ENCODE results near the gene RELL2. TPM values are rescaled to one million over a fixed set of nuclear protein-coding genes. Genes with fewer than 3 reads are reported as not detected.

Gene RELL2
- polyA plus RNA-seq, 3 donors, result 1.4 to 2.6 (median 1.5) TPM

- 84 to 91% (median 87%) methylated on average over 9 of the region's 9 CpGs for WGBS, 3 donors
- no peak overlapping the region for H3K27ac ChIP-seq (ENCODE audit: low read depth, low read length)
Measured at GRCh38 chr5:141640698-141641097, 3.9 kb downstream of the RELL2 start.

- H3K27ac ChIP-seq (ENCODE audit: low read depth, low read length), result no peak overlapping the region
- WGBS, 3 donors, result 82 to 94% (median 91%) methylated on average over 2 of the region's 2 CpGs
Measured at GRCh38 chr5:141641634-141642267, 5.0 kb downstream of the RELL2 start.

GRCh38 chr5:141646026-141646425 is 9.2 kb downstream of the RELL2 start:
- WGBS, 3 donors, result 92 to 93% (median 92%) methylated on average over 6 of the region's 6 CpGs
- no peak overlapping the region for H3K27ac ChIP-seq (ENCODE audit: low read depth, low read length)

- WGBS, 3 donors, result 88 to 95% (median 88%) methylated on average over 5 of the region's 5 CpGs
- H3K27ac ChIP-seq (ENCODE audit: low read depth, low read length), result no peak overlapping the region
Measured at GRCh38 chr5:141647242-141647641, 10.4 kb downstream of the RELL2 start.

GRCh38 chr5:141647851-141648250 is 11.1 kb downstream of the RELL2 start:
- 82 to 93% (median 88%) methylated on average over 3 of the region's 3 CpGs for WGBS, 3 donors
- no peak overlapping the region for H3K27ac ChIP-seq (ENCODE audit: low read depth, low read length)

- no peak overlapping the region for H3K27ac ChIP-seq (ENCODE audit: low read depth, low read length)
- 93 to 97% (median 94%) methylated on average over 17 of the region's 17 CpGs for WGBS, 3 donors
Measured at GRCh38 chr5:141649056-141649688, 12.4 kb downstream of the RELL2 start.

- no peak overlapping the region for H3K27ac ChIP-seq (ENCODE audit: low read depth, low read length)
Measured at GRCh38 chr5:141649972-141650371, 13.2 kb downstream of the RELL2 start.

- H3K27ac ChIP-seq (ENCODE audit: low read depth, low read length), result no peak within 1 kb of the TSS
- WGBS, 3 donors, result 4 to 5% (median 5%) methylated on average over 44 to 50 of the region's 50 CpGs
Measured at GRCh38 chr5:141650851-141651727, 14.3 kb downstream of the RELL2 start, which contains the start of gene FCHSD1. Gene FCHSD1 (minus strand): TSS chr5:141651418. CDS start chr5:141651368, 50 bp downstream.

GRCh38 chr5:141651728-141652105 is 14.9 kb downstream of the RELL2 start:
- WGBS, 3 donors, result 53 to 66% (median 54%) methylated on average over 9 of the region's 9 CpGs
- H3K27ac ChIP-seq (ENCODE audit: low read depth, low read length), result no peak overlapping the region

GRCh38 chr5:141654298-141654697 is 17.5 kb downstream of the RELL2 start:
- 59 to 70% (median 67%) methylated on average over 2 of the region's 2 CpGs for WGBS, 3 donors
- no peak overlapping the region for H3K27ac ChIP-seq (ENCODE audit: low read depth, low read length)

- no peak overlapping the region for H3K27ac ChIP-seq (ENCODE audit: low read depth, low read length)
- 69 to 87% (median 87%) methylated on average over 7 of the region's 7 CpGs for WGBS, 3 donors
Measured at GRCh38 chr5:141655020-141655419, 18.2 kb downstream of the RELL2 start.

GRCh38 chr5:141656396-141656795 is 19.6 kb downstream of the RELL2 start:
- 87 to 97% (median 92%) methylated on average over 9 of the region's 9 CpGs for WGBS, 3 donors
- no peak overlapping the region for H3K27ac ChIP-seq (ENCODE audit: low read depth, low read length)

GRCh38 chr5:141657404-141657803 is 20.6 kb downstream of the RELL2 start:
- no peak overlapping the region for H3K27ac ChIP-seq (ENCODE audit: low read depth, low read length)
- WGBS, 3 donors, result 92 to 97% (median 97%) methylated on average over 1 of the region's 1 CpG

- 78 to 81% (median 79%) methylated on average over 8 of the region's 8 CpGs for WGBS, 3 donors
- no peak overlapping the region for H3K27ac ChIP-seq (ENCODE audit: low read depth, low read length)
Measured at GRCh38 chr5:141657937-141658545, 21.2 kb downstream of the RELL2 start.

GRCh38 chr5:141662028-141662427 is 25.2 kb downstream of the RELL2 start:
- WGBS, 3 donors, result 80 to 85% (median 81%) methylated on average over 17 of the region's 17 CpGs
- H3K27ac ChIP-seq (ENCODE audit: low read depth, low read length), result no peak overlapping the region

GRCh38 chr5:141663506-141663905 is 26.7 kb downstream of the RELL2 start:
- 84 to 87% (median 85%) methylated on average over 8 of the region's 8 CpGs for WGBS, 3 donors
- H3K27ac ChIP-seq (ENCODE audit: low read depth, low read length), result no peak overlapping the region

- 26 to 36% (median 32%) methylated on average over 13 of the region's 13 CpGs for WGBS, 3 donors
- H3K27ac ChIP-seq (ENCODE audit: low read depth, low read length), result no peak overlapping the region
Measured at GRCh38 chr5:141664733-141665461, 28.1 kb downstream of the RELL2 start.
